ENCODE results near the gene IL4I1.
A peak's percentile ranks its signal among the peaks of the same experiment; 100 is the strongest.
"Not testable (repeated sequence)": the region's sequence is repeated elsewhere in the genome, so short reads cannot be mapped to it uniquely, and the experiment has no call there.

The IL4I1 gene

GRCh38 chr19:49896863-49897621 lies at the start of gene IL4I1:
Gene IL4I1 (minus strand): TSS chr19:49896887. CDS start chr19:49896160, 727 bp downstream.
- TF ChIP-seq GATA1 (IDR thresholded peaks at IDR 0.05; ENCODE audit: low read depth, low read length) = no peak
- TF ChIP-seq POLR2A (IDR thresholded peaks at IDR 0.05; ENCODE audit: low read length) = no peak
- no peak for DNase-seq

DNA sequence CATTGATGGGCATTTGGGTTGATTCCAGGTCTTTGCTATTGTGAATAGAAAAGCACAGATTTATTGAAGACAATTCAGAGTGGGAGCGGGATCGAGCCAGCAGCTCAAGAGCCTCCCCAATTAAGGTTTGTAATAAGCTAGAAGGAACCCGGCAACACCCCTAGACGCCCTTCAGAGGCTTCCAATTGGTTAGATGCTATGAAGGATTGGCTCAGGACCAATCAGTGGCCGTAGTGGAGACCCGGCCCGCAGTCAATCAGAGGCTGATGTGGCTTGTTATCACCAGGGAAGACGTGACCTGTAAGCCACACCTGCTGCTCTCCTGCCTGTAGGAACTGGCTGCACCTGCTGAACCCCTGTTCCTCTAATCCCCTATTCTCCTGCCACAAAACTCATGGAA lies 49.7 kb upstream of the IL4I1 start:
- no peak for TF ChIP-seq POLR2A (IDR thresholded peaks at IDR 0.05; ENCODE audit: low read length)
- TF ChIP-seq GATA1 (IDR thresholded peaks at IDR 0.05; ENCODE audit: low read depth, low read length) = no peak
- no peak for DNase-seq

GRCh38 chr19:49944567-49944966 lies 47.9 kb upstream of the IL4I1 start:
- DNase-seq = not testable (repeated sequence)

GRCh38 chr19:49940482-49940791 lies 43.8 kb upstream of the IL4I1 start:
- TF ChIP-seq GATA1 (IDR thresholded peaks at IDR 0.05; ENCODE audit: low read depth, low read length) = no peak
- DNase-seq = no peak

DNA sequence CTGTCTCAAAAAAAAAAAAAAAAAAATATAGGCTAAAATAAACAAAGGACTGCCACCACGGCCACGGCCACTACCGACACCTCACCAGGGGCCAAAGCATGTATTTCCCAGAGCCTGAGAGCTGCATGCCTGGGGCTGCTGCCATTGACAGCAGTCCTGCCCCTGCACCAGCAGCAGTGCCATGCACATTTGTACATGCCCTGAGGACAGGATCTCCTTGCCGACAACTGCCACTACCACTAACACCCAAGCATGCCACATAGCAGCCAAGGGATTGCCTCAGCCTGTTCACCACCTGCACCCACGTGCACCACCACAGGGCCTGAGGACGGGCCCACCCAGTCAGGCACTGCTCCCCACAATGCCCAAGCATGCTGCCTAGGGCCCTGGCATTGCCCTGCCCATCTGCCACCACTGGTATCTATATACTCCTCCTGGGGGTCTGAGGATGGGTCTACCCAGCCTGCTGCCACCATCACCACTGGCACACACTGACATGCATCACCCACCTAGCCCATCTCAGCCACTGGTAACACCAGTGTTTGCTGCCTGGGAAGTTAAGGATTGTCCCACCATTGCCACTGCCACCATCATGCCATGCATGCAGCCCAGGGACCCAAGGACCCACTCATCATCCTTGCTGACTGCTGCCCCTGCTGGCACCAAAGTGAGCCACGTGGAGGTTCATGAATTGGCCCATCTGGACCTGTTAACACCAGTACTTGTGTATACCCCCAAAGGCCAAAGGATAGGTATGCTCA lies 43.2 kb upstream of the IL4I1 start:
- no peak for TF ChIP-seq POLR2A (IDR thresholded peaks at IDR 0.05; ENCODE audit: low read length)
- TF ChIP-seq GATA1 (IDR thresholded peaks at IDR 0.05; ENCODE audit: low read depth, low read length) = no peak
- DNase-seq = no peak

GRCh38 chr19:49938662-49939061 lies 42.0 kb upstream of the IL4I1 start:
- DNase-seq = no peak

DNA sequence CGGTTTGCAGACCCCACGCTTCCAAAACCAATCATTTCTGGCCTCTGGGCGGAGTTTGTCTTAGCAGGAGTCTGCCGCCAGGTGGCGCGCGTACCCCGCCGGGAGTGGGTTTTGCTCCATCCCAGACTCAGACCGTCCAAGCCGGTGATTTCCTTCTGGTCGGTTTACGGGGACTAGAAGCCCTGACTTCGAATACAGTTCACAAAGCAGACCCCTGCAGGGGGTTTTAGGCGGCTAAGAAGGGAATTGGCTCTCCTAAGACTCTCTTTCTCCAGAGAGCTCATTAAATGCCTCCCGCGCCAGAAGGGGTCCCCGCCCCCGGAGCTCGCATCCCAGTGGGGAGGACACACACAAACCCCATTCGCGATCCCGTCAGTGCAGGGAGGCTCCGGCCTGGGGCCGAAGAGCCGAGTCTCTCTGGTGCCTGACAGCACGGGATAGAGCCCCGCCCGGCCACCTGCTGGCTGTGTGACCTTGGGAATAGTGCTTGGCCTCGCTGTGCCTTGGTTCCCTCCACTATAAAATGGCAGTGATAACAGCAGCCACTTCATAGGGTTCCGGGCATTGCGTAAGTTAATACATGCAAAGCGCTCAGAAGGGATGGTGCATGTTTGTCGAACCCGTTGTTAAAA lies 41.2 kb upstream of the IL4I1 start:
- TF ChIP-seq GATA1 (IDR thresholded peaks at IDR 0.05; ENCODE audit: low read depth, low read length) = no peak
- TF ChIP-seq POLR2A (IDR thresholded peaks at IDR 0.05; ENCODE audit: low read length) = no peak

More at GRCh38 chr19:49938662-49939061, 42.0 kb upstream of the IL4I1 start:
- TF ChIP-seq GATA1 (IDR thresholded peaks at IDR 0.05; ENCODE audit: low read depth, low read length) (no peak), POLR2A (IDR thresholded peaks at IDR 0.05; ENCODE audit: low read length) (no peak)

DNA sequence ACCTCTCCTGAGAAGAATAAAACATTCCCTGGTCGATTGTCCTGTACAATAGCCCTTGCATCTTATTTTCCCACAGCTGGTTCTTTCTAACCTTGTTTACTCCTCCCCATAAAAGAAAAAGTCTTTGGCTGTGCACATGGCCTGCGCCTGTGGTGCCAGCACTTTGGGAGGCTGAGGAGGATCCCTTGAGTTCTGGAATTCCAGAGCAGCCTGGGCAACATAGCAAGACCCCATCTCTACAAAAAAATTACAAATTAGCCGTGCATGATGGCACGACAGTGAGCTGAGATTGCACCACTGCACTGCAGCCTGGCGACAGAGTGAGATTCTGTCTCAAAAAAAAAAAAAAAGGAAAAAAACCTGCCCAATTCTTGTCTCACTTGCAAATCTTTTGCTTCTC lies 39.9 kb upstream of the IL4I1 start:
- TF ChIP-seq POLR2A (IDR thresholded peaks at IDR 0.05; ENCODE audit: low read length) = no peak
- no peak for TF ChIP-seq GATA1 (IDR thresholded peaks at IDR 0.05; ENCODE audit: low read depth, low read length)
- no peak for DNase-seq

More for the DNA sequence above, 41.2 kb upstream of the IL4I1 start:
- DNase-seq = peak; percentile 74 to 86

GRCh38 chr19:49933643-49934042 lies 37.0 kb upstream of the IL4I1 start:
- TF ChIP-seq POLR2A (IDR thresholded peaks at IDR 0.05; ENCODE audit: low read length) (no peak), GATA1 (IDR thresholded peaks at IDR 0.05; ENCODE audit: low read depth, low read length) (no peak)
- no peak for DNase-seq

DNA sequence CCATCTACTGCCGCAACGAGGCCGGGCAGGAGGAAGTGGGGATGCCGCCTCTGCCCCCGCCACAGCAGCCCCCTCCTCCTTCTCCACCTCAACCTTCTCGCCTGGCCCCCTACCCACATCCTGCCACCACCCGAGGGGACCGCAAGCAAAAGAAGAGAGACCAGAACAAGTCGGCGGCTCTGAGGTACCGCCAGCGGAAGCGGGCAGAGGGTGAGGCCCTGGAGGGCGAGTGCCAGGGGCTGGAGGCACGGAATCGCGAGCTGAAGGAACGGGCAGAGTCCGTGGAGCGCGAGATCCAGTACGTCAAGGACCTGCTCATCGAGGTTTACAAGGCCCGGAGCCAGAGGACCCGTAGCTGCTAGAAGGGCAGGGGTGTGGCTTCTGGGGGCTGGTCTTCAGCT lies 36.0 kb upstream of the IL4I1 start:
- no peak for DNase-seq
- TF ChIP-seq GATA1 (IDR thresholded peaks at IDR 0.05; ENCODE audit: low read depth, low read length) (no peak), POLR2A (IDR thresholded peaks at IDR 0.05; ENCODE audit: low read length) (no peak)

- DNase-seq = no peak
- no peak for TF ChIP-seq GATA1 (IDR thresholded peaks at IDR 0.05; ENCODE audit: low read depth, low read length)
- no peak for TF ChIP-seq POLR2A (IDR thresholded peaks at IDR 0.05; ENCODE audit: low read length)
Observed at GRCh38 chr19:49932041-49932451, 35.4 kb upstream of the IL4I1 start.

- DNase-seq = no peak
- TF ChIP-seq POLR2A (IDR thresholded peaks at IDR 0.05; ENCODE audit: low read length) = no peak
- no peak for TF ChIP-seq GATA1 (IDR thresholded peaks at IDR 0.05; ENCODE audit: low read depth, low read length)
Observed at GRCh38 chr19:49931293-49932040, 34.8 kb upstream of the IL4I1 start.

DNA sequence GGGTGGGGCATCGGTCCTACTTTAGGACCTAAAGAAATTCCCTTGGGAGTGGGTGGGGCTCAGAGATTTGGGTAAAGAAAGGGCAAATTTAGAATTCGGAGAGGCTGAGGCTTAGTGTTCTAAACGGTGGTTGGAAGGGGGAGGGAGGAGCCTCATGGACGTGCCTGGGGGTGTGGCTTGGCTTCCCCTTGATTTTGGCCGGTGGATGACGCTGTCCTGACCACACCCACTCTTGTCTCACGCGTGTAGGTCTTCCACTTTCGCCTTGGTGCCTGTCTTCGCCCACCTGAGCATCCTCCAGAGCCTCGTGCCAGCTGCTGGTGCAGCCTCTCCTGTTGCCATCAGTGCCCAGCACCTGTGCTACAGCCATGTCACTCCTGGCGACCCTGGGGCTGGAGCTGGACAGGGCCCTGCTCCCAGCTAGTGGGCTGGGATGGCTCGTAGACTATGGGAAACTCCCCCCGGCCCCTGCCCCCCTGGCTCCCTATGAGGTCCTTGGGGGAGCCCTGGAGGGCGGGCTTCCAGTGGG lies 33.9 kb upstream of the IL4I1 start:
- TF ChIP-seq GATA1 (IDR thresholded peaks at IDR 0.05; ENCODE audit: low read depth, low read length) (no peak), POLR2A (IDR thresholded peaks at IDR 0.05; ENCODE audit: low read length) (no peak)
- DNase-seq = peak; percentile 49 to 59
